Endothelial cell (in vitro differentiated cells): ENCODE data around the gene MGARP. TPM values are rescaled to one million over a fixed set of nuclear protein-coding genes. Genes with fewer than 3 reads are reported as not detected.

ENCODE experiments used
- DNase-seq: peaks from one replicate; pipeline ENCODE4 v3.0.0; 2021; ENCODE audit warnings: low spot score
- H3K27ac Mint-ChIP-seq: one replicate; pipeline ENCODE4 v1.8.0; 2021; ENCODE audit warnings: mixed read lengths, inconsistent platforms; ENCODE audit not compliant: unreplicated experiment
- H3K27me3 Mint-ChIP-seq: one replicate; pipeline ENCODE4 v1.8.0; 2021; ENCODE audit warnings: mild to moderate bottlenecking, moderate library complexity, mixed read lengths, inconsistent platforms; ENCODE audit not compliant: unreplicated experiment
- H3K36me3 Mint-ChIP-seq: one replicate; pipeline ENCODE4 v1.8.0; 2021; ENCODE audit warnings: mild to moderate bottlenecking, low read depth, mixed read lengths, inconsistent platforms; ENCODE audit not compliant: unreplicated experiment
- H3K4me1 Mint-ChIP-seq: one replicate; pipeline ENCODE4 v1.8.0; 2021; ENCODE audit warnings: mild to moderate bottlenecking, mixed read lengths, inconsistent platforms; ENCODE audit not compliant: unreplicated experiment
- H3K4me3 Mint-ChIP-seq: one replicate; pipeline ENCODE4 v1.8.0; 2021; ENCODE audit warnings: mild to moderate bottlenecking, mixed read lengths, inconsistent platforms; ENCODE audit not compliant: unreplicated experiment
- H3K9me3 Mint-ChIP-seq: one replicate; pipeline ENCODE4 v1.8.0; 2021; ENCODE audit warnings: mixed read lengths, inconsistent platforms; ENCODE audit not compliant: unreplicated experiment
- CTCF ChIP-seq: fragments of 200-600 bp; sonication (generic); IDR thresholded peaks from one replicate; pipeline ENCODE4 v1.5.0; 2021; ENCODE audit warnings: antibody characterized with exemption; ENCODE audit not compliant: unreplicated experiment
- total RNA-seq: library from RNA; stranded (reverse); fragmentation: NEBNext Ultra II Directional; extraction: Animal tissue kit (Norgen Biotek cat#: 25700); gene quantifications from one replicate; pipeline ENCODE4 v1.2.1, GENCODE V29; 2021; ENCODE audit not compliant: unreplicated experiment

Gene MGARP
- total RNA-seq, 1 donor from 2014 or later, result not detected

GRCh38 chr4:139295206-139295941 is 15.3 kb upstream of the MGARP start:
- peaks cover 4% of the 10 kb centered on the region for H3K4me1 Mint-ChIP-seq
- DNase-seq, result peak; percentile 100
- peak; percentile 97 for TF ChIP-seq CTCF
- no peaks in the 10 kb centered on the region for H3K9me3 Mint-ChIP-seq
- H3K36me3 Mint-ChIP-seq, result peaks cover 4% of the 10 kb centered on the region
- H3K27ac Mint-ChIP-seq, result peak overlapping the region; percentile 84
- peak overlapping the region; percentile 98 for H3K4me3 Mint-ChIP-seq
- peaks cover 5% of the 10 kb centered on the region for H3K27me3 Mint-ChIP-seq

GRCh38 chr4:139286186-139286698 is 6.2 kb upstream of the MGARP start:
- H3K4me3 Mint-ChIP-seq, result no peak overlapping the region
- H3K36me3 Mint-ChIP-seq, result no peaks in the 10 kb centered on the region
- H3K9me3 Mint-ChIP-seq, result no peaks in the 10 kb centered on the region
- no peak overlapping the region for H3K27ac Mint-ChIP-seq
- no peak for TF ChIP-seq CTCF
- no peaks in the 10 kb centered on the region for H3K4me1 Mint-ChIP-seq
- no peaks in the 10 kb centered on the region for H3K27me3 Mint-ChIP-seq
- no peak for DNase-seq

GRCh38 chr4:139282721-139283075 is 2.7 kb upstream of the MGARP start:
- H3K27me3 Mint-ChIP-seq, result peaks cover 6% of the 10 kb centered on the region
- H3K36me3 Mint-ChIP-seq, result no peaks in the 10 kb centered on the region
- no peaks in the 10 kb centered on the region for H3K9me3 Mint-ChIP-seq
- H3K4me1 Mint-ChIP-seq, result peaks cover 3% of the 10 kb centered on the region
- no peak for DNase-seq
- no peak for TF ChIP-seq CTCF
- no peak overlapping the region for H3K27ac Mint-ChIP-seq
- no peak overlapping the region for H3K4me3 Mint-ChIP-seq

GRCh38 chr4:139282065-139282720 is 2.2 kb upstream of the MGARP start:
- Mint-ChIP-seq H3K4me1 (peaks cover 3% of the 10 kb centered on the region), H3K9me3 (no peaks in the 10 kb centered on the region), H3K27me3 (peaks cover 6% of the 10 kb centered on the region), H3K36me3 (no peaks in the 10 kb centered on the region), H3K27ac (no peak overlapping the region), H3K4me3 (no peak overlapping the region)
- DNase-seq, result no peak
- no peak for TF ChIP-seq CTCF
